Ovary (tissue), 3 donors: ENCODE data around the gene TMIE.

Experiments
- POLR2A ChIP-seq: fragments of 450-650 bp; IDR thresholded peaks from one replicate; pipeline ENCODE4 v1.6.1; 2017; ENCODE audit warnings: antibody characterized with exemption, mild to moderate bottlenecking, moderate library complexity
- TF ChIP-seq, protein P1 (sequence below), 3 donors: fragments of 450-650 bp in 2 of 3; fragments of 200-600 bp in 1 of 3; IDR thresholded peaks; one replicate each; pipeline versions ENCODE4 v1.5.1 to v1.8.0; 2016 to 2022; ENCODE audit warnings: antibody characterized with exemption in 3 of 3, mild to moderate bottlenecking in 1 of 3
- donor health status: DM: no; HTN: no; CAD: no.

DNA sequence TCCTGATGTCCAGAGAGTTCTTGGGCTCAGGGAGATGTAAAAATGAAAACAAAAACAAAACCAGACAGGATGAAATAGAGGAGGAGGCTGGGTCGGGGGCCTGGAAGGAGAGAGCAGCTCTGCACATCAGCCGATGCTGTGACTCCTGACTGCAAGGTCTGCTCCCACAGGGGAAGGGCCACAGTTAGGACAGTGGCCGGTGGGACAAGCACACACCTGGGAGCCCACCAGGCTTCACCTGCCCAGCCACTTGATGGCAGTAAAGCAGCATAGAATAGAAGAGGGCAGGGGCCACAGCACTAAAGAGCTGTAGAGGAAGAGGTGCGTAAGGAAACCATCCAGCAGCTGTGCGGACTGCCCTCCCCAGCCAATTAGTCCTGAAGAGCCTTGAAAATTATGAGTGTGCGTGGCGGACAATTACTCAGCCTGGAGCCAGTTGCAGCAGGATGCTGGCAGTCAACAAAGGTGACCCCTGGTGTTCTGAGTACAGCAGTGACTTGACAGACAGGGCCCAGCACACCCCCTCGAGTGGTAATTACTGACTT is 37.5 kb upstream of the TMIE start:
- TF ChIP-seq, protein P1, sequence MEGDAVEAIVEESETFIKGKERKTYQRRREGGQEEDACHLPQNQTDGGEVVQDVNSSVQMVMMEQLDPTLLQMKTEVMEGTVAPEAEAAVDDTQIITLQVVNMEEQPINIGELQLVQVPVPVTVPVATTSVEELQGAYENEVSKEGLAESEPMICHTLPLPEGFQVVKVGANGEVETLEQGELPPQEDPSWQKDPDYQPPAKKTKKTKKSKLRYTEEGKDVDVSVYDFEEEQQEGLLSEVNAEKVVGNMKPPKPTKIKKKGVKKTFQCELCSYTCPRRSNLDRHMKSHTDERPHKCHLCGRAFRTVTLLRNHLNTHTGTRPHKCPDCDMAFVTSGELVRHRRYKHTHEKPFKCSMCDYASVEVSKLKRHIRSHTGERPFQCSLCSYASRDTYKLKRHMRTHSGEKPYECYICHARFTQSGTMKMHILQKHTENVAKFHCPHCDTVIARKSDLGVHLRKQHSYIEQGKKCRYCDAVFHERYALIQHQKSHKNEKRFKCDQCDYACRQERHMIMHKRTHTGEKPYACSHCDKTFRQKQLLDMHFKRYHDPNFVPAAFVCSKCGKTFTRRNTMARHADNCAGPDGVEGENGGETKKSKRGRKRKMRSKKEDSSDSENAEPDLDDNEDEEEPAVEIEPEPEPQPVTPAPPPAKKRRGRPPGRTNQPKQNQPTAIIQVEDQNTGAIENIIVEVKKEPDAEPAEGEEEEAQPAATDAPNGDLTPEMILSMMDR (IDR thresholded peaks at IDR 0.05) = no peak
- no peak for TF ChIP-seq POLR2A
